ENCODE results near the gene TNS3. TPM values are rescaled to one million over a fixed set of nuclear protein-coding genes. Genes with fewer than 3 reads are reported as not detected.

TNS3 gene
- total RNA-seq, 1 donor from 2014 or later = 44.8 TPM

DNA sequence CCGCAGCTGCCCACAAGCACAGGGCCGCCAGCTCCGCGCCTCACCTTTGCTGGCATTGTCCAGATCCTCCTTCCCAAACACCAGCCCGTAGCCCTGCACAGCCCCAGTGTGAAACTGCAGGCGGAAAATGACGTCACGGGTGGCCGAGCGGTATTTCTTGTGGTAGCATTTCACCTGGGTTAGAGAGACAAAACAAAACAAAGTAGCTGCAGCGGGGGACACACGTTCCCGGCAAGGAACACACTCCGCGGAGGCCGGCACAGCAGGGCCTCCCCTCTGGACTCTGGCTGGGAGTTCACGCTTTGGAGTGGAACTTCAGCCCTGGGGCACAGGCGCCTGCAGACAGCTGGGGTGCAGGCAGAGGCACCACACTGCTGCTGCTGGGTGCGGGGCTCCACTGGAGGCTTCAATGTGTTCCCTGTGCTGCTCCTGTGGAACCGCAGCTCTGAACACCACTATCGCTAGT lies 181.1 kb downstream of the TNS3 start:
- intact Hi-C loops (cut with DNase I) = no loop called here
- DNase-seq (ENCODE audit: missing footprints) (no peak), ATAC-seq (no peak)

- DNase-seq (ENCODE audit: missing footprints) = no peak
- intact Hi-C loops (cut with DNase I) = no loop called here
- no peak for ATAC-seq
These were observed 181.9 kb downstream of the TNS3 start for GRCh38 chr7:47400001-47400400.

GRCh38 chr7:47394751-47395252 lies 187.1 kb downstream of the TNS3 start:
- no peak for ATAC-seq
- intact Hi-C loops (cut with DNase I) = no loop called here

GRCh38 chr7:47394216-47394615 lies 187.7 kb downstream of the TNS3 start:
- ATAC-seq (no peak), DNase-seq (ENCODE audit: missing footprints) (no peak)
- intact Hi-C loops (cut with DNase I) = no loop called here

More at GRCh38 chr7:47394751-47395252, 187.1 kb downstream of the TNS3 start:
- no peak for DNase-seq (ENCODE audit: missing footprints)

GRCh38 chr7:47393406-47393805 lies 188.5 kb downstream of the TNS3 start:
- DNase-seq (ENCODE audit: missing footprints) (no peak), ATAC-seq (no peak)
- intact Hi-C loops (cut with DNase I) = no loop called here

- intact Hi-C loops (cut with DNase I) = no loop called here
- ATAC-seq (peak; percentile 87), DNase-seq (ENCODE audit: missing footprints) (peak; percentile 83)
These were observed 189.6 kb downstream of the TNS3 start for GRCh38 chr7:47392241-47392759.

- ATAC-seq (peak; percentile 4), DNase-seq (ENCODE audit: missing footprints) (no peak)
- intact Hi-C loops (cut with DNase I) = no loop called here
These were observed 190.2 kb downstream of the TNS3 start for GRCh38 chr7:47391726-47392125.

- ATAC-seq = no peak
- intact Hi-C loops (cut with DNase I) = no loop called here
- peak; percentile 46 for DNase-seq (ENCODE audit: missing footprints)
These were observed 191.0 kb downstream of the TNS3 start for GRCh38 chr7:47390914-47391313.

GRCh38 chr7:47389923-47390630 lies 191.8 kb downstream of the TNS3 start:
- intact Hi-C loops (cut with DNase I) = no loop called here
- no peak for DNase-seq (ENCODE audit: missing footprints)
- ATAC-seq = no peak

GRCh38 chr7:47389171-47389922 lies 192.6 kb downstream of the TNS3 start:
- no peak for ATAC-seq
- no peak for DNase-seq (ENCODE audit: missing footprints)
- intact Hi-C loops (cut with DNase I) = no loop called here

DNA sequence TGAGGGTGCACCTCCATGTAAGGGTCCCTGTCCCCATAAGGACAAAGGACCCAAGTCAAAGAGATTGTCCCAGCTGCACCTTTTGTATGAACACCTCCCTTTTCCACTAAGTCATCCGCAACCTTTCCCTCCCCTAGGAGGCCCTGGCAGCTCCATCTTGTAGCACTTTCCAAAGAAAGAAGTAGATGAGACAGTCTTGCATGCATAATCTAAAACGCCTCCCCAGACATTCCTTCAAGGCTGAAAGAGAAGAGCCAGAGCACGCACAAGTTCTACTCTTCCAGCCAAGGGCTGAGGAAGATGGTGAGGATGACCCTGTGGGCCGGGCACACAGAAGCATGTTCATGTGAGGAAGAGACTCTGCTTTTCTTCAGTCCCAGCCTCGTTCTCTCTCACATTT lies 194.4 kb downstream of the TNS3 start:
- DNase-seq (ENCODE audit: missing footprints) (no peak), ATAC-seq (no peak)
- intact Hi-C loops (cut with DNase I) = no loop called here

- no peak for DNase-seq (ENCODE audit: missing footprints)
- intact Hi-C loops (cut with DNase I) = no loop called here
- ATAC-seq = no peak
These were observed 195.6 kb downstream of the TNS3 start for GRCh38 chr7:47386273-47386835.

DNA sequence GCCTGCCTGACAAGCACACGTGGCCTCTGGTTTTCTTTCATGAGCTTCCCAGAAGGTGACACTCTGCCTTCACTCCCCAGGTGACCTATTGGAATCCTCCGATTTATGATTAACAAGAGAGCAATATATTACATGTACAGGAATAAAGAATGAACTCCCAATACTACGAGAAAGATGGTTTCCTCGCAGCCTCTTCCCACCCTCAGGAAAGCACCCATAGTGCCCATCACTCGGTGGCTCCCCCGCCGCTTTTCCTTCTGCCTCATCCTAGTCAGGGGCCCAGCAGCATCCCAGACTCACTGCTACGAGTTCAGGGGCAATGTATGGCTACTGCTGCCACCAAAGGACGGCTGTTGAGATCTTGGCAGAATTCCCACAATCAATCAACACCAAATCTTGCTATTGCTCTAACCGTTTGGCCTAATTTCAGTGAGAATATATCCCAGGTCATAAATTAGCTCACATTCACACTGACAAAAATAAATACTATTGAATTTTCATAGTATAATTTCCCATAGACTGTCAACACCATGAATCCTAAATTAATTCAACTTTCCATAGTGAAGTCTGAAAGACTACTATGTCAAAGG lies 196.3 kb downstream of the TNS3 start:
- DNase-seq (ENCODE audit: missing footprints) (no peak), ATAC-seq (no peak)
- intact Hi-C loops (cut with DNase I) = no loop called here

DNA sequence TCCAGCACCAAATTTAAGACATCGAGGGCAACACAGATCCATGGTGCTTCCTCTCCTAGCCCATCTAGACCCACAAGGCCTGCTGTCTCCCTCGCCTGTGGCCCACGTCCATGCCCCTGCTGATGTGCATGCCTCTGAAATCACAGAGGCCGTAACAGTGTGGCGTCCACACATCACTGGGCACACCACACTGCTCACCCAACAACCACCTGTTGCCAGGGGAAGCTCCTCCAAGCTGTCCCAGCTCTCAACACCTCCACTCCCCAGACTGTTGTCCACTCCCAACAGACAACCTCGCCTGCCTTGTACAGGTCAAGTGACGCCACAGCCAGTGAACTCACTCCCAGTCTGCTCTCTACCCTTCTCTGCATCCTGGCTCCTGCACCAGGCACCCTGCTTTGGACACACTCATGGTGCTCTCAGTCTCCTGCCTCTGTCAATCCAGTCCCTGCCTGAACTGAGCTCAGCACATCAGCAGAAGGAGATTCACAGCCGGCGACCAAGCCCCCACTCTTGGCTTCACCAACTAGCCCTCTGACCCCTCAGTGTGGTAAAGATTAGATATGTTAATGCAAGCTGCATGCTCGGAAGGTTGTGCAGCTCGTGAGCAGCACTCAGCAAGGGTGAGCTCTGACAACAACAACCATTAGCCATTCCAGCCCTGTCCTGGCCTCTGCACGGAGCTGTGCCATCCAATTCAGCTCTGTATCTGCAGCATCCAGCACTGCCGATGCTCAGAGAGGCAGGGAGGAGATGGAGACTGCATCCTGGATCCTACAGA lies 197.0 kb downstream of the TNS3 start:
- no peak for DNase-seq (ENCODE audit: missing footprints)
- no peak for ATAC-seq
- intact Hi-C loops (cut with DNase I) = no loop called here

- intact Hi-C loops (cut with DNase I) = no loop called here
- no peak for DNase-seq (ENCODE audit: missing footprints)
- no peak for ATAC-seq
These were observed 198.0 kb downstream of the TNS3 start for GRCh38 chr7:47383696-47384445.

DNA sequence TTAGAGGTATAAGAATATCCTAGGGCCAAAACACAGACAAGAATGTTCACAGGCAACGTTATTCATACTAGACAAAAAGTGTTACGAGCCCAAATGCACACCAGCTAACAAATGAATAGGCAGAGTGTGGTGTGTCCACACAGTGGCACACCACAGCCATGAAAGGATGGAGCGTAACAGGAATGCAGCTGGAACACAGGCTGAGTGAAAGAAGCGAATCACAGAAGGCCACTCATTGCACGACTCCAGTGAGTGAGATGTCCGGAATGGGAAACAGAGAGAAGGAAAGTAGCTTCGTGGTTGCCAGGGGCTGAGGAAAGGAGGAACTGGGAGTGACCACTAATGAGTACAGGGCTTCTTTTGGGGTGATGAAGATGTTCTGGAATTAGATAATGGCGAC lies 198.8 kb downstream of the TNS3 start:
- intact Hi-C loops (cut with DNase I) = no loop called here
- DNase-seq (ENCODE audit: missing footprints) = no peak

DNA sequence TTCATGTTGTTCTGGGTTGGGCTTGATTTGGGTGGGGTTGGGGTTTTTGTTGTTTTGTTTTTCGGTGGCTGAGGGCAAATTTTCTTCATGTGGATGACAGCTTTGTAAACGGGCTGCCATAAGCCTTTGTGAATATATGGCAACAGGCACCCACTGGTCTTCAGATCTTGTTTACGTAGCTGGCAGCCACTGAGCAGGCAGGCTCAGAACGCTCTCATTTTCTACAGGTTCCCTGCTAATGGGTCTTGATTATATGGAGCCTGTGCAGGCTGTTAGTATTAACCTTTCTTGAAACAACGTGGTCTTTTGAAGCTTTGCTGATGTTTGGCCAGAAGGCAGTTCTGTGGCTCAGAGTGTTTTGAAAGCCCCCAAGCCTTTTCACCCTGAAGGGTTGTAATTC lies 199.7 kb downstream of the TNS3 start:
- ATAC-seq (no peak), DNase-seq (ENCODE audit: missing footprints) (no peak)
- intact Hi-C loops (cut with DNase I) = no loop called here

More for the DNA sequence above, 198.8 kb downstream of the TNS3 start:
- no peak for ATAC-seq

- intact Hi-C loops (cut with DNase I) = loop anchor here (2.0 kb wide), 1 partner anchor 66 kb away; no protein-coding TSS in a partner anchor
- ATAC-seq = no peak
These were observed 200.8 kb downstream of the TNS3 start for GRCh38 chr7:47381134-47381495.

More at GRCh38 chr7:47381134-47381495, 200.8 kb downstream of the TNS3 start:
- no peak for DNase-seq (ENCODE audit: missing footprints)
